GM19240 (cell line): ENCODE results near the gene KIF6.

Experiments
- DNase-seq: peaks from one replicate; pipeline ENCODE4 v3.0.0; 2011; ENCODE audit warnings: low spot score; ENCODE audit not compliant: insufficient read length

The KIF6 gene

GRCh38 chr6:39357998-39358686 lies 367.1 kb downstream of the KIF6 start:
- DNase-seq, result no peak

GRCh38 chr6:39353698-39354315 lies 371.4 kb downstream of the KIF6 start:
- no peak for DNase-seq

GRCh38 chr6:39350723-39351505 lies 374.3 kb downstream of the KIF6 start:
- no peak for DNase-seq

- no peak for DNase-seq
Observed at GRCh38 chr6:39348740-39349139, 376.5 kb downstream of the KIF6 start.

- DNase-seq, result peak; percentile 76
Observed at GRCh38 chr6:39347906-39348585, 377.2 kb downstream of the KIF6 start.

GRCh38 chr6:39347206-39347605 lies 378.0 kb downstream of the KIF6 start:
- no peak for DNase-seq

GRCh38 chr6:39344821-39345280 lies 380.4 kb downstream of the KIF6 start:
- no peak for DNase-seq

- no peak for DNase-seq
Observed at GRCh38 chr6:39343396-39343870, 381.8 kb downstream of the KIF6 start.

- no peak for DNase-seq
Observed at GRCh38 chr6:39342692-39343395, 382.4 kb downstream of the KIF6 start.

GRCh38 chr6:39341937-39342336 lies 383.3 kb downstream of the KIF6 start:
- DNase-seq, result no peak

GRCh38 chr6:39341352-39341751 lies 383.9 kb downstream of the KIF6 start:
- DNase-seq, result no peak

GRCh38 chr6:39339868-39340550 lies 385.2 kb downstream of the KIF6 start:
- DNase-seq, result no peak

- no peak for DNase-seq
Observed at GRCh38 chr6:39339096-39339867, 385.9 kb downstream of the KIF6 start.

- DNase-seq, result no peak
Observed at GRCh38 chr6:39338397-39338796, 386.8 kb downstream of the KIF6 start.

- DNase-seq, result no peak
Observed at GRCh38 chr6:39335780-39336545, 389.2 kb downstream of the KIF6 start.

- no peak for DNase-seq
Observed at GRCh38 chr6:39333644-39334438, 391.4 kb downstream of the KIF6 start.

- DNase-seq, result no peak
Observed at GRCh38 chr6:39330476-39330875, 394.7 kb downstream of the KIF6 start.

GRCh38 chr6:39330057-39330456 lies 395.2 kb downstream of the KIF6 start:
- DNase-seq, result peak; percentile 43
